Mesenchymal stem cell (in vitro differentiated cells and primary cell): Measurements from ENCODE around the gene THAP11.

Experiments
- DNase-seq: peaks from one replicate; pipeline ENCODE4 v3.0.0-alpha.2; 2013
- H2AFZ ChIP-seq: one replicate; pipeline ENCODE4 v1.6.1; 2013; ENCODE audit warnings: low read depth, mild to moderate bottlenecking, control low read depth, inconsistent platforms, low read length, moderate library complexity
- H2AK5ac ChIP-seq: 2 replicates; pipeline ENCODE4 v1.6.1; 2013; ENCODE audit warnings: low read length, moderate library complexity, mild to moderate bottlenecking, inconsistent platforms; ENCODE audit not compliant: severe bottlenecking
- H2BK120ac ChIP-seq: one replicate; pipeline ENCODE4 v1.6.1; 2013; ENCODE audit warnings: low read depth, mild to moderate bottlenecking, inconsistent platforms, low read length, moderate library complexity
- H2BK12ac ChIP-seq, 2 experiments: one replicate each; pipeline ENCODE4 v1.6.1; 2013; ENCODE audit warnings: inconsistent platforms in 2 of 2, low read length in 2 of 2, mild to moderate bottlenecking in 2 of 2, moderate library complexity in 2 of 2, control low read depth in 1 of 2
- H2BK15ac ChIP-seq: one replicate; pipeline ENCODE4 v1.6.1; 2013; ENCODE audit warnings: mild to moderate bottlenecking, low read depth, inconsistent platforms; ENCODE audit not compliant: poor library complexity, severe bottlenecking
- H2BK5ac ChIP-seq: 2 replicates; pipeline ENCODE4 v1.6.1; 2013; ENCODE audit warnings: low read depth, mild to moderate bottlenecking, low read length, control low read depth, inconsistent platforms; ENCODE audit not compliant: poor library complexity, severe bottlenecking
- H3K14ac ChIP-seq, 2 experiments: one replicate each; pipeline ENCODE4 v1.6.1; 2013; ENCODE audit warnings: inconsistent platforms in 2 of 2, low read length in 2 of 2, control low read depth in 1 of 2, mild to moderate bottlenecking in 1 of 2, moderate library complexity in 1 of 2
- H3K18ac ChIP-seq, 2 experiments: one replicate each; pipeline ENCODE4 v1.6.1; 2013; ENCODE audit warnings: inconsistent platforms in 2 of 2, low read length in 2 of 2, control low read depth in 1 of 2, low read depth in 1 of 2, mild to moderate bottlenecking in 1 of 2
- H3K23ac ChIP-seq, 2 experiments: one replicate each; pipeline ENCODE4 v1.6.1; 2013; ENCODE audit warnings: inconsistent platforms in 2 of 2, low read length in 2 of 2, mild to moderate bottlenecking in 2 of 2, moderate library complexity in 2 of 2, control low read depth in 1 of 2
- H3K27ac ChIP-seq: 2 replicates; pipeline ENCODE4 v1.5.1; 2013; ENCODE audit warnings: mild to moderate bottlenecking, moderate library complexity, low read length, control low read depth, inconsistent platforms; ENCODE audit not compliant: poor library complexity, severe bottlenecking
- H3K27me3 ChIP-seq, 2 experiments: 2 replicates each; pipeline versions ENCODE4 v1.6.1 to v1.7.0; 2013; ENCODE audit warnings: low read length in 2 of 2, mild to moderate bottlenecking in 2 of 2, moderate library complexity in 2 of 2, control low read depth in 1 of 2, inconsistent platforms in 1 of 2; ENCODE audit not compliant: control insufficient read depth in 1 of 2, insufficient read depth in 1 of 2
- H3K36me3 ChIP-seq, 2 experiments: 2 replicates each; pipeline versions ENCODE4 v1.6.1 to v1.7.0; 2013; ENCODE audit warnings: low read length in 2 of 2, control low read depth in 1 of 2, inconsistent platforms in 1 of 2, low read depth in 1 of 2, mild to moderate bottlenecking in 1 of 2; ENCODE audit not compliant: insufficient read depth in 2 of 2, control insufficient read depth in 1 of 2
- H3K4ac ChIP-seq, 2 experiments: one replicate each; pipeline ENCODE4 v1.6.1; 2013; ENCODE audit warnings: inconsistent platforms in 2 of 2, low read length in 2 of 2, mild to moderate bottlenecking in 2 of 2, moderate library complexity in 2 of 2, control low read depth in 1 of 2, low read depth in 1 of 2
- H3K4me1 ChIP-seq: 2 replicates; pipeline ENCODE4 v1.6.1; 2013; ENCODE audit warnings: low read depth, low read length, control low read depth; ENCODE audit not compliant: control insufficient read depth, insufficient read depth
- H3K4me2 ChIP-seq: 2 replicates; pipeline ENCODE4 v1.6.1; 2013; ENCODE audit warnings: low read length, mild to moderate bottlenecking, inconsistent platforms; ENCODE audit not compliant: poor library complexity, severe bottlenecking
- H3K4me3 ChIP-seq, 2 experiments: 2 replicates each; pipeline versions ENCODE4 v1.5.1 to v1.7.0; 2013; ENCODE audit warnings: low read length in 2 of 2, mild to moderate bottlenecking in 2 of 2, control low read depth in 1 of 2, low read depth in 1 of 2; ENCODE audit not compliant: insufficient read depth in 1 of 2
- H3K79me1 ChIP-seq: replicated peaks from 2 replicates; pipeline ENCODE4 v1.6.1; 2013; ENCODE audit warnings: mild to moderate bottlenecking, control low read depth, low read length, inconsistent platforms; ENCODE audit not compliant: poor library complexity, severe bottlenecking
- H3K9ac ChIP-seq: 2 replicates; pipeline ENCODE4 v1.7.0; 2013; ENCODE audit warnings: mild to moderate bottlenecking, low read length, moderate library complexity
- H3K9me3 ChIP-seq: 2 replicates; pipeline ENCODE4 v1.7.0; 2013; ENCODE audit warnings: mild to moderate bottlenecking, low read length; ENCODE audit not compliant: control insufficient read depth
- H4K8ac ChIP-seq: one replicate; pipeline ENCODE4 v1.6.1; 2013; ENCODE audit warnings: inconsistent platforms, mild to moderate bottlenecking, low read length, moderate library complexity
- H4K91ac ChIP-seq: one replicate; pipeline ENCODE4 v1.6.1; 2013; ENCODE audit warnings: mild to moderate bottlenecking, low read length, inconsistent platforms
- WGBS: methylation state at CpG from one replicate; pipeline ENCODE4 v1.1.7; 2013; ENCODE audit warnings: mixed read lengths; 5-methylcytosine and 5-hydroxymethylcytosine counted together

THAP11 gene

GRCh38 chr16:67855789-67856188 is 13.7 kb downstream of the THAP11 start:
- Histone ChIP-seq H2BK5ac (no peak overlapping the region), H3K4me3 (no peak overlapping the region), H3K23ac (no peak overlapping the region), H2AK5ac (no peak overlapping the region), H3K36me3 (peaks cover 0 to 39% of the 10 kb centered on the region in 2 experiments), H3K9me3 (no peaks in the 10 kb centered on the region), H3K79me1 (no peaks in the 10 kb centered on the region), H3K27ac (no peak overlapping the region), H2AFZ (no peak overlapping the region), H2BK12ac (no peak overlapping the region), H3K4ac (no peak overlapping the region), H3K14ac (no peak overlapping the region), H3K4me2 (no peak overlapping the region), H3K9ac (no peak overlapping the region), H3K27me3 (no peaks in the 10 kb centered on the region), H4K8ac (no peak overlapping the region), H3K4me1 (peaks cover 22% of the 10 kb centered on the region), H2BK120ac (no peak overlapping the region), H4K91ac (no peak overlapping the region), H2BK15ac (no peak overlapping the region), H3K18ac (no peak overlapping the region)
- 95% methylated on average over 10 of the region's 10 CpGs for WGBS
- DNase-seq = no peak

GRCh38 chr16:67856927-67857546 is 14.9 kb downstream of the THAP11 start:
- H3K4me1 ChIP-seq = peaks cover 29% of the 10 kb centered on the region
- H2BK12ac ChIP-seq = no peak overlapping the region
- no peaks in the 10 kb centered on the region for H3K9me3 ChIP-seq
- no peaks in the 10 kb centered on the region for H3K79me1 ChIP-seq
- H4K91ac ChIP-seq = no peak overlapping the region
- H3K27ac ChIP-seq = no peak overlapping the region
- H3K4ac ChIP-seq = no peak overlapping the region
- peak overlapping the region in 1 of 2 experiments; percentile 87 for H3K23ac ChIP-seq
- no peak for DNase-seq
- peaks cover 0 to 44% of the 10 kb centered on the region in 2 experiments for H3K36me3 ChIP-seq
- H3K18ac ChIP-seq = no peak overlapping the region
- H3K27me3 ChIP-seq = no peaks in the 10 kb centered on the region
- H3K4me2 ChIP-seq = no peak overlapping the region
- H2AFZ ChIP-seq = no peak overlapping the region
- H2BK120ac ChIP-seq = no peak overlapping the region
- no peak overlapping the region for H3K14ac ChIP-seq
- no peak overlapping the region for H4K8ac ChIP-seq
- peak overlapping the region; percentile 26 for H3K9ac ChIP-seq
- 96% methylated on average over 5 of the region's 5 CpGs for WGBS
- no peak overlapping the region for H2BK5ac ChIP-seq
- H2BK15ac ChIP-seq = no peak overlapping the region
- no peak overlapping the region for H3K4me3 ChIP-seq
- H2AK5ac ChIP-seq = peak overlapping the region; percentile 31

GRCh38 chr16:67857547-67858233 is 15.6 kb downstream of the THAP11 start:
- Histone ChIP-seq H3K4me2 (no peak overlapping the region), H3K4me1 (peaks cover 32% of the 10 kb centered on the region), H3K4me3 (no peak overlapping the region), H4K91ac (no peak overlapping the region), H2AFZ (no peak overlapping the region), H3K9ac (peak overlapping the region; percentile 91), H3K18ac (no peak overlapping the region), H2BK5ac (no peak overlapping the region), H2AK5ac (no peak overlapping the region), H3K9me3 (no peaks in the 10 kb centered on the region), H2BK15ac (no peak overlapping the region), H3K27me3 (no peaks in the 10 kb centered on the region), H3K27ac (no peak overlapping the region), H3K23ac (no peak overlapping the region), H3K36me3 (peaks cover 0 to 48% of the 10 kb centered on the region in 2 experiments), H2BK120ac (no peak overlapping the region), H4K8ac (no peak overlapping the region), H3K14ac (no peak overlapping the region), H3K79me1 (no peaks in the 10 kb centered on the region), H2BK12ac (no peak overlapping the region), H3K4ac (no peak overlapping the region)
- WGBS = 58% methylated on average over 2 of the region's 3 CpGs
- peak; percentile 99 for DNase-seq

DNA sequence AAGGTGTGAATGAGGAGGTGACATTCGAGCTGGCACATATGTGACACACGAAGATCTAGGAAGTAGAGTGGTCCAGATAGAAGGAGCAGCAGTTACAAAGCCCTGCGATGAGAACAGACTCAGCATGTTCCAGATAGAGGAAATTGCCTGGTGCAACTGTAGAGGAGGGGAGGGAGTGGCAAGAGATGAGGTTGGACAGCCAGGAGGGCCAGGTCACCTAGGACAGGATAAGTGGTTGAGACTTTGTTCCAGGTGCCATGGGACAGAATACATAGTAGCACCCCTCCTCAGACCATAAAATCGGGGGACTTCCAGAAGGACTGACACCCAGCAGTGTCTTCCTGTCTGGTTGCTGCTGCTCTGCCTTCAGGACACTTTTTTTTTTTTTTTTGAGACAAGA is 16.4 kb downstream of the THAP11 start:
- Histone ChIP-seq H2BK15ac (no peak overlapping the region), H3K27me3 (no peaks in the 10 kb centered on the region), H3K23ac (no peak overlapping the region), H3K4me1 (peaks cover 39% of the 10 kb centered on the region), H3K4me3 (peak overlapping the region in 1 of 2 experiments; percentile 13), H3K9ac (peak overlapping the region; percentile 91), H3K36me3 (peaks cover 0 to 50% of the 10 kb centered on the region in 2 experiments), H2BK5ac (no peak overlapping the region), H3K27ac (no peak overlapping the region), H3K9me3 (no peaks in the 10 kb centered on the region), H4K8ac (no peak overlapping the region), H3K4me2 (no peak overlapping the region), H2BK12ac (no peak overlapping the region), H3K4ac (no peak overlapping the region), H3K79me1 (no peaks in the 10 kb centered on the region), H4K91ac (no peak overlapping the region), H2AFZ (no peak overlapping the region), H2BK120ac (no peak overlapping the region), H3K18ac (no peak overlapping the region), H2AK5ac (no peak overlapping the region), H3K14ac (no peak overlapping the region)
- 94% methylated on average over 4 of the region's 4 CpGs for WGBS
- DNase-seq = peak; percentile 14
